GM18507 (cell line): ENCODE data around the gene JMJD7.
"Not testable (repeated sequence)": the region's sequence is repeated elsewhere in the genome, so short reads cannot be mapped to it uniquely, and the experiment has no call there.

Source experiments
- DNase-seq: peaks from one replicate; pipeline ENCODE4 v3.0.0; 2011; ENCODE audit warnings: low read depth; ENCODE audit not compliant: insufficient read length; ENCODE audit errors: extremely low spot score
- FAIRE-seq: peaks from 2 replicates; lab custom pipeline; 2011; peaks lifted over from hg19 to GRCh38; lab: Jason Lieb, UNC

JMJD7 gene

GRCh38 chr15:41817781-41818180 is 10.1 kb upstream of the JMJD7 start:
- no peak for FAIRE-seq
- DNase-seq, result no peak

GRCh38 chr15:41819455-41820050 is 8.3 kb upstream of the JMJD7 start:
- FAIRE-seq, result no peak
- DNase-seq, result no peak

GRCh38 chr15:41820791-41821423 is 7.0 kb upstream of the JMJD7 start:
- no peak for DNase-seq
- no peak for FAIRE-seq

- no peak for FAIRE-seq
Measured at GRCh38 chr15:41821831-41822230, 6.1 kb upstream of the JMJD7 start.

GRCh38 chr15:41822471-41822870 is 5.4 kb upstream of the JMJD7 start:
- DNase-seq (no peak), FAIRE-seq (no peak)

More at GRCh38 chr15:41821831-41822230, 6.1 kb upstream of the JMJD7 start:
- no peak for DNase-seq

- DNase-seq (no peak), FAIRE-seq (no peak)
Measured at GRCh38 chr15:41822957-41823356, 4.9 kb upstream of the JMJD7 start.

GRCh38 chr15:41823502-41823901 is 4.4 kb upstream of the JMJD7 start:
- DNase-seq (no peak), FAIRE-seq (no peak)

GRCh38 chr15:41824062-41824745 is 3.7 kb upstream of the JMJD7 start:
- DNase-seq, result no peak
- FAIRE-seq, result no peak

- FAIRE-seq (no peak), DNase-seq (no peak)
Measured at GRCh38 chr15:41825145-41825544, 2.7 kb upstream of the JMJD7 start.

GRCh38 chr15:41825572-41826535 is 2.0 kb upstream of the JMJD7 start:
- DNase-seq (no peak), FAIRE-seq (no peak)

- DNase-seq (no peak), FAIRE-seq (no peak)
Measured at GRCh38 chr15:41827290-41827879, 507 bp upstream of the JMJD7 start.

GRCh38 chr15:41828807-41829141 is 882 bp downstream of the JMJD7 start:
- FAIRE-seq (peak; percentile 57), DNase-seq (no peak)

- FAIRE-seq, result no peak
- no peak for DNase-seq
Measured at GRCh38 chr15:41829959-41830646, 2.2 kb downstream of the JMJD7 start.

GRCh38 chr15:41831291-41831690 is 3.4 kb downstream of the JMJD7 start:
- DNase-seq, result not testable (repeated sequence)
- FAIRE-seq, result peak; percentile 47

- no peak for FAIRE-seq
- DNase-seq, result no peak
Measured at GRCh38 chr15:41832208-41832607, 4.3 kb downstream of the JMJD7 start.

- DNase-seq, result no peak
- peak; percentile 31 for FAIRE-seq
Measured at GRCh38 chr15:41832875-41833274, 5.0 kb downstream of the JMJD7 start.

GRCh38 chr15:41834096-41834495 is 6.2 kb downstream of the JMJD7 start:
- FAIRE-seq, result no peak
- no peak for DNase-seq

GRCh38 chr15:41836073-41836472 is 8.2 kb downstream of the JMJD7 start:
- DNase-seq (no peak), FAIRE-seq (no peak)
